IPS DF 19.7 (cell line): ENCODE measurements around the gene CKLF.
"Not testable (repeated sequence)": the region's sequence is repeated elsewhere in the genome, so short reads cannot be mapped to it uniquely, and the experiment has no call there.

Experiments
- DNase-seq: peaks from one replicate; pipeline ENCODE4 v3.0.0-alpha.2; 2013; ENCODE audit warnings: low read depth, low spot score

CKLF gene

GRCh38 chr16:66568355-66568754, 16.0 kb downstream of the CKLF start:
- no peak for DNase-seq

GRCh38 chr16:66569131-66569530, 16.8 kb downstream of the CKLF start:
- no peak for DNase-seq

- no peak for DNase-seq
Measured at GRCh38 chr16:66569827-66570405, 17.5 kb downstream of the CKLF start.

GRCh38 chr16:66572356-66572755, 20.0 kb downstream of the CKLF start:
- DNase-seq, result no peak

- DNase-seq, result no peak
Measured at GRCh38 chr16:66574081-66574480, 21.7 kb downstream of the CKLF start.

- no peak for DNase-seq
Measured at GRCh38 chr16:66574531-66574930, 22.2 kb downstream of the CKLF start.

GRCh38 chr16:66575060-66575459, 22.7 kb downstream of the CKLF start:
- DNase-seq, result no peak

- no peak for DNase-seq
Measured at GRCh38 chr16:66576296-66576695, 23.9 kb downstream of the CKLF start.

GRCh38 chr16:66578651-66579531, 26.5 kb downstream of the CKLF start, which contains the start of gene CMTM2:
Gene CMTM2 (plus strand): TSS chr16:66579463. CDS start chr16:66579608, 145 bp downstream.
- DNase-seq, result no peak

- DNase-seq, result no peak
Measured at GRCh38 chr16:66580605-66581209, 28.3 kb downstream of the CKLF start.

GRCh38 chr16:66581246-66581952, 29.0 kb downstream of the CKLF start:
- no peak for DNase-seq

- no peak for DNase-seq
Measured at GRCh38 chr16:66585481-66586239, 33.3 kb downstream of the CKLF start.

GRCh38 chr16:66587881-66588600, 35.7 kb downstream of the CKLF start:
- DNase-seq, result no peak

GRCh38 chr16:66588981-66589713, 36.8 kb downstream of the CKLF start:
- DNase-seq, result no peak

GRCh38 chr16:66590322-66590721, 37.9 kb downstream of the CKLF start:
- DNase-seq, result no peak

GRCh38 chr16:66591018-66591417, 38.6 kb downstream of the CKLF start:
- DNase-seq, result no peak

GRCh38 chr16:66592241-66592640, 39.9 kb downstream of the CKLF start:
- no peak for DNase-seq

GRCh38 chr16:66592814-66593213, 40.4 kb downstream of the CKLF start:
- DNase-seq, result no peak

- DNase-seq, result no peak
Measured at GRCh38 chr16:66594739-66595138, 42.4 kb downstream of the CKLF start.

GRCh38 chr16:66596559-66596958, 44.2 kb downstream of the CKLF start:
- DNase-seq, result not testable (repeated sequence)
